ENCODE data around the gene PIP5K1C. TPM values are rescaled to one million over a fixed set of nuclear protein-coding genes. Genes with fewer than 3 reads are reported as not detected.
"Not testable (repeated sequence)": the region's sequence is repeated elsewhere in the genome, so short reads cannot be mapped to it uniquely, and the experiment has no call there.

The PIP5K1C gene
- total RNA-seq, 1 experiment from 2014 or later: 26.9 TPM

- TF ChIP-seq MAX (IDR thresholded peaks at IDR 0.05) (no peak), JUND (IDR thresholded peaks at IDR 0.05) (no peak), POLR2A (IDR thresholded peaks at IDR 0.05; ENCODE audit: borderline replicate concordance, extremely low read depth, insufficient read depth, insufficient read length) (no peak), EZH2 (IDR thresholded peaks at IDR 0.05) (no peak), EZH2phosphoT487 (IDR thresholded peaks at IDR 0.05; ENCODE audit: borderline replicate concordance) (no peak), ZNF274 (IDR thresholded peaks at IDR 0.05; ENCODE audit: low read depth, low read length) (no peak), SIN3A (IDR thresholded peaks at IDR 0.05; ENCODE audit: low read depth) (no peak), YY1 (IDR thresholded peaks at IDR 0.05; ENCODE audit: extremely low read depth, insufficient replicate concordance, low read depth, low read length) (no peak), ATF3 (IDR thresholded peaks at IDR 0.05) (no peak), ELF1 (IDR thresholded peaks at IDR 0.05; ENCODE audit: borderline replicate concordance, low read depth) (no peak)
Measured at GRCh38 chr19:3648037-3648905, 52.0 kb downstream of the PIP5K1C start (continued).

DNA sequence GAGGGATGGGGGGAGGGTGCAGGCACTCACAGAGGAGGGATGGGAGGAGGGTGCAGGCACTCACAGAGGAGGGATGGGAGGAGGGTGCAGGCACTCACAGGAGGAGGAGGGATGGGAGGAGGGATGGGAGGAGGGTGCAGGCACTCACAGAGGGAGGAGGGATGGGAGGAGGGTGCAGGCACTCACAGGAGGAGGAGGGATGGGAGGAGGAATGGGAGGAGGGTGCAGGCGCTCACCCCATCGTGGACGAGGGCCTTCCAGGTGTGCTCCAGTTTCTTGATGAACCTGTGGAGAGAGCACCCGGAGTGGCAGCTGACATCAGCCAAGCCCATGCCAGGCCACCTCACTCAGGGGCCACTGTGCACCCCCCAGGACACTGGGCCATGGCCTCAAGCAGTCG, 53.2 kb downstream of the PIP5K1C start:
- H4K20me1 ChIP-seq (ENCODE audit: insufficient read depth); intact Hi-C loops (cut with micrococcal nuclease); H3K9me3 ChIP-seq (ENCODE audit: control insufficient read depth in 1 of 2, insufficient read depth in 1 of 2, low read depth in 1 of 2, low read length in 2 of 2); ATAC-seq; RAD21 ChIA-PET (ENCODE audit: low non-redundant PET in 1 of 2, low total read pairs in 2 of 2, uncharacterized antibody in 2 of 2, unreplicated experiment in 2 of 2); POLR2A ChIA-PET; H3K9ac ChIP-seq (ENCODE audit: low read length); H3K9me2 ChIP-seq (ENCODE audit: insufficient read depth); H3K4me3 ChIP-seq (replicated peaks in 1 of 2; ENCODE audit: low read depth in 1 of 2, low read length in 2 of 2); H3K27ac ChIP-seq (ENCODE audit: low read depth, low read length); H3K4me2 ChIP-seq (ENCODE audit: low read length); DNase-seq (ENCODE audit: low read depth, low spot score); CTCF ChIA-PET; H3K36me3 ChIP-seq (ENCODE audit: control insufficient read depth in 1 of 2, insufficient read depth in 2 of 2, low read length in 2 of 2); H2AFZ ChIP-seq (ENCODE audit: low read depth, low read length, poor library complexity, severe bottlenecking); H3K27me3 ChIP-seq (ENCODE audit: insufficient read depth, low read length); BruUV-seq (replicated peaks); H3K79me2 ChIP-seq (ENCODE audit: insufficient read depth, low read length): not testable (repeated sequence)
- H3K4me1 ChIP-seq (ENCODE audit: control insufficient read depth in 1 of 2, insufficient read depth in 2 of 2, low read length in 2 of 2): peaks cover 3 to 10% of the 10 kb centered on the region in 2 experiments; a peak in 3 of 4 replicates
